GM10248 (cell line): ENCODE results near the gene MAP3K21.

Source experiments
- CTCF ChIA-PET: fragments of 300-600 bp; sonication (Branson Sonifier 250); formaldehyde crosslinking; extraction: SDS; loops from one replicate; lab custom pipeline; 2021; ENCODE audit warnings: antibody characterized with exemption; lab: Yijun Ruan, JAX
- POLR2A ChIA-PET: fragments of 350-650 bp; sonication (Branson Sonifier 250); formaldehyde crosslinking; extraction: SDS; loops from one replicate; lab custom pipeline; 2020; ENCODE audit warnings: antibody characterized with exemption; lab: Yijun Ruan, JAX
- DNase-seq: peaks from one replicate; pipeline ENCODE4 v3.0.0; 2012; ENCODE audit errors: extremely low spot score
- TF ChIP-seq, protein P1 (sequence below): IDR thresholded peaks from 2 replicates; pipeline ENCODE4 v1.5.1; 2012; ENCODE audit warnings: mild to moderate bottlenecking, low read depth; ENCODE audit errors: extremely low read depth, missing control alignments, control extremely low read depth

MAP3K21 gene

DNA sequence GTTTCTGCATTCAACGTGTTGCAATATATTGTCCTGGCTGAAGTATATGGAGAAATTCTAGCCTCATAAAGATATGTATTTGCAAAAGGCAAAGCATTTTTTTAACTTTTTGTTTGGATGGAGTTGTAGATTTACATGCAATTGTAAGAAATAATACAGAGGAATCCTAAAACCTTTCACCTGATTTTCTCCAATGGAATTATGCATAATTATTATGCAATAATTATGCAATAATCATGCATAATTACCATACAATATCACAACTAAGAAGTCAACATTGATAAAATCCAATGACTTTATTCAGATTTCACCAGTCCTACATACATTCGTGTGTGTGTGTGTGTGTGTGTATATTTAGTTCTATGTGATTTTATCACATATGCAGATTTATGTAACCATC, 7.5 kb upstream of the MAP3K21 start:
- TF ChIP-seq, protein P1, sequence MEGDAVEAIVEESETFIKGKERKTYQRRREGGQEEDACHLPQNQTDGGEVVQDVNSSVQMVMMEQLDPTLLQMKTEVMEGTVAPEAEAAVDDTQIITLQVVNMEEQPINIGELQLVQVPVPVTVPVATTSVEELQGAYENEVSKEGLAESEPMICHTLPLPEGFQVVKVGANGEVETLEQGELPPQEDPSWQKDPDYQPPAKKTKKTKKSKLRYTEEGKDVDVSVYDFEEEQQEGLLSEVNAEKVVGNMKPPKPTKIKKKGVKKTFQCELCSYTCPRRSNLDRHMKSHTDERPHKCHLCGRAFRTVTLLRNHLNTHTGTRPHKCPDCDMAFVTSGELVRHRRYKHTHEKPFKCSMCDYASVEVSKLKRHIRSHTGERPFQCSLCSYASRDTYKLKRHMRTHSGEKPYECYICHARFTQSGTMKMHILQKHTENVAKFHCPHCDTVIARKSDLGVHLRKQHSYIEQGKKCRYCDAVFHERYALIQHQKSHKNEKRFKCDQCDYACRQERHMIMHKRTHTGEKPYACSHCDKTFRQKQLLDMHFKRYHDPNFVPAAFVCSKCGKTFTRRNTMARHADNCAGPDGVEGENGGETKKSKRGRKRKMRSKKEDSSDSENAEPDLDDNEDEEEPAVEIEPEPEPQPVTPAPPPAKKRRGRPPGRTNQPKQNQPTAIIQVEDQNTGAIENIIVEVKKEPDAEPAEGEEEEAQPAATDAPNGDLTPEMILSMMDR, result no peak
- no peak for DNase-seq
- ChIA-PET POLR2A (no interaction called here), CTCF (interaction anchor here (4.6 kb wide), 1 partner anchor 14 kb away, joined by 20 read pairs; no protein-coding TSS in a partner anchor)

DNA sequence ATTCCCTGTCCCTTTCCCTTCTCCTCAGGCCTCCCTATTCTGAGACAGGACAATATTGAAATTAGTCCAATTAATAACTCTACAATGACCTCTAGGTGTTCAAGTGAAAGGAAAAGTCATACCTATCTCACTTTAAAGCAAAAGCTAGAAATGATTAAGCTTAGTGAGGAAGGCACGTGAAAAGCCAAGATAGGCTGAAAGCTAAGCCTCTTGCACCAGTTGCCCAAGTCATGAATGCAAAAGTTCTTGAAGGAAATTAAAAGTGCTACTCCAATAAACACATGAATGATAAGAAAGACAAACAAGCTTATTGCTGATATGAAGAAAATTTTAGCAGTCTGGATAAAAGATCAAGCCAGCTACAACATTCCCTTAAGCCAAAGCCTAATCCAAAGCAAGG, 3.8 kb upstream of the MAP3K21 start:
- ChIA-PET POLR2A (no interaction called here), CTCF (interaction anchor here (0.9 to 1.0 kb wide), 4 partner anchors 8 to 19 kb away, joined by 3 to 4 read pairs (median 3); no protein-coding TSS in a partner anchor)
- TF ChIP-seq, protein P1, result no peak

DNA sequence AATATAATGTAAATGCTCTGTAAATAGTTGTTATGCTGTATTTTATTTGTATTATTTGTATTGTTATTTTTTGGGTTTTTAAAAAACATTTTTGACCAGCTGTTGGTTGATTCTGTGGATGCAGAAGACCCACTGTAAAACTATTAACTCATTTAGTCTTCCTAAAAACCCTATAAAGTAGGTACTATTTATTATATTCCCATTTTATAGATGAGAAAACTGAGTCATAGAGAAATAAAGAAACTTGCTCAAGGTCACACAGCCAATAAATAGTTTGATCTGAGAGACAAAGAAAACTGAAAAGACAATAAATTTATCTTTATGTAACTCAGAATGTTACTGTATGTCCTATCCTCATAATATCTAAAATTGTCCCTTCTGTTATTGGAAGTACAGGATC, 1.2 kb upstream of the MAP3K21 start:
- POLR2A ChIA-PET, result no interaction called here
- TF ChIP-seq, protein P1, result no peak
- CTCF ChIA-PET, result no interaction called here
- no peak for DNase-seq

More for the DNA sequence above, 3.8 kb upstream of the MAP3K21 start:
- DNase-seq, result no peak

DNA sequence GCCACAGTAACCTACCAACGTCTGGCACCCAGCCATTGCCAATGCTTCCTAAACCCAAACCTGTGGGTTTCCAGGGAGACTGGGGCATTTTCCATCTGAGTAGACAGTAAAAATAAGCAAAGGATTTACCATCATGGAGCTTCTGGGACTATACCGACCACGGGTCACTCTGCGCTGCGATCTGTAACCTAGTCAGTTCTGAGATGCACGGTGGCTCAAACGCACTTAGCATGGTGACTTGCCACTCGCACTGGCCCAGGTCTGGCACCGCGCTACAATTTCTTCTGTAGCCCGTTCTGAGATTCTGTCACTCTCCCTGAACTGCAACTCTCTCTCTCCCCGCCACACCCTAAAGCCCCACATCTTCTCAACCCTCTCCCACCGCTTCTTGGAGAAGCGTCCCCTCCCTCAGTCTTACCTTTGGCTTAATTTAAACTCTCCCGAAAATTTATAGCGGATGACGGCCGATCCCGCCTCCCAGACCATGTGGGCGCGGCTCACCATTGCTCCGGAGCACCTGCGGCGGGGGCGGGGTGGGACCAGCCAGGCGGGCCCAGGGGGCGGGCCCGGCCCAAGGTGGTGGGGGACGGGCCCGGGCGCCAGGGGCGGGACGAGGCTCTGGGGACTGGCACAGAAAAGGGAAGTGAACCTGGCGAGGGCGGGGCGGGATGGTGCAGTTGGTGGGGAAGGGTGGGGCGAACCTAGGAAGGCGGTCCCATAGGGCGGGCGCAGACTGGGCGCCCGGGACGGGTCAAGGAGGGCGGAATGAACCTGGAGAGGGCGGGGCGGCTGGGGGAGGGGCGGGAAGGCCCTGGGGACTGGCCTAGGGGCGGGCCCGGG, 493 bp upstream of the MAP3K21 start:
- TF ChIP-seq, protein P1, result no peak
- POLR2A ChIA-PET, result no interaction called here
- CTCF ChIA-PET, result no interaction called here
- DNase-seq, result peak; percentile 85

DNA sequence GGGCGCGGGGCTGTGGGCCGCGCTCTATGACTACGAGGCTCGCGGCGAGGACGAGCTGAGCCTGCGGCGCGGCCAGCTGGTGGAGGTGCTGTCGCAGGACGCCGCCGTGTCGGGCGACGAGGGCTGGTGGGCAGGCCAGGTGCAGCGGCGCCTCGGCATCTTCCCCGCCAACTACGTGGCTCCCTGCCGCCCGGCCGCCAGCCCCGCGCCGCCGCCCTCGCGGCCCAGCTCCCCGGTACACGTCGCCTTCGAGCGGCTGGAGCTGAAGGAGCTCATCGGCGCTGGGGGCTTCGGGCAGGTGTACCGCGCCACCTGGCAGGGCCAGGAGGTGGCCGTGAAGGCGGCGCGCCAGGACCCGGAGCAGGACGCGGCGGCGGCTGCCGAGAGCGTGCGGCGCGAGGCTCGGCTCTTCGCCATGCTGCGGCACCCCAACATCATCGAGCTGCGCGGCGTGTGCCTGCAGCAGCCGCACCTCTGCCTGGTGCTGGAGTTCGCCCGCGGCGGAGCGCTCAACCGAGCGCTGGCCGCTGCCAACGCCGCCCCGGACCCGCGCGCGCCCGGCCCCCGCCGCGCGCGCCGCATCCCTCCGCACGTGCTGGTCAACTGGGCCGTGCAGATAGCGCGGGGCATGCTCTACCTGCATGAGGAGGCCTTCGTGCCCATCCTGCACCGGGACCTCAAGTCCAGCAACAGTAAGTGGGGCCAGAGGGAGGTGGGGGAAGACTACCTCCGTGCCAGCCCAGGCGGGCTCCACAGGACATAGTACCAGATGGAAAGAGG, 808 bp downstream of the MAP3K21 start:
- POLR2A ChIA-PET, result no interaction called here
- TF ChIP-seq, protein P1, result no peak
- DNase-seq, result peak; percentile 22
- CTCF ChIA-PET, result no interaction called here
